ENCODE data around the gene APBA2.

APBA2 gene

DNA sequence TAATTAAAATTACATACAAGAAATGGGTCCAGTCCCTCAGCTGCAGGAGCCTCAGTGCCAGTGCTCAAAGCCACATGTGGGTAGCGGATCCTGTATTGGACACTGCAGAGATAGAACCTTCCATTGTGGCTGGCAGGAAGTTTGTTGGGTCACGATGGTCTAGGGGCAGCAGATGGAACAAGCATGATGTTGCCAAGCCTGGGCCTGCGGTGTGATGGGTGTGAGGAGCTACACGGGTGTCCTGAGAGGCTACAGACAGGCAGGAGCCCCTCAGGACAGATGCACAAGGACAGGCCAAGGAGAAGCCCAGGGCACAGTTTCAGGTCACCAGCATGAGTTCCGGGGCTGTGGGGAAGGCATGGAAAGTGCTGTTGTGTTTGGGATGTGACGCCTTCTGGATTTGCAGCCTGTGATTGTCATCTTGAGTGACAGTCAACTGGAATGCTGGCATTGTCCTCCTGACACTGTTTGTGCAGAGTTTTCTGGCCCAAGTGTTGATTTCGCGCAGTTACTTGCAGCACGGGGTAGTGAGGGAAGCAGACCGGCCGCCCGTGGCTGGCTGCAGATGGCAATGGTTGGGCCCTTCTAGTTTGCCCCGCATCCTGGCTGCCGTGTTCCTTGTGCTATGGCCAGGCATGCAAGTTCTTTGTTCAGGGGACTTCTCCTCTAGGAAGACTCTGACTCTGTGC, 206.7 kb downstream of the APBA2 start (continued):
- TF ChIP-seq GLI4 (tag by site-specific recombination; IDR thresholded peaks at IDR 0.05) (no peak), ZBTB1 (tag by site-specific recombination; IDR thresholded peaks at IDR 0.05) (no peak), BCL11A (tag by site-specific recombination; IDR thresholded peaks at IDR 0.05; ENCODE audit: low read depth) (no peak), ZNF169 (tag by site-specific recombination; IDR thresholded peaks at IDR 0.05) (no peak), PBX3 (CRISPR knock-in tag; IDR thresholded peaks at IDR 0.05) (no peak), ZNF148 (tag by site-specific recombination; IDR thresholded peaks at IDR 0.05; ENCODE audit: borderline replicate concordance) (no peak), KLF7 (tag by site-specific recombination; IDR thresholded peaks at IDR 0.05; ENCODE audit: borderline replicate concordance) (no peak), AEBP2 (tag by site-specific recombination; IDR thresholded peaks at IDR 0.05; ENCODE audit: borderline replicate concordance) (no peak), ZBTB11 (tag by site-specific recombination; conservative IDR thresholded peaks at IDR 0.05; ENCODE audit: low read depth) (no peak), ZNF701 (tag by site-specific recombination; IDR thresholded peaks at IDR 0.05) (no peak), ZNF664 (tag by site-specific recombination; IDR thresholded peaks at IDR 0.05) (no peak), ZNF404 (tag by site-specific recombination; IDR thresholded peaks at IDR 0.05) (no peak), SETDB1 (IDR thresholded peaks at IDR 0.05; ENCODE audit: insufficient read length, low read length) (no peak)
- TF ChIP-seq, protein P1, sequence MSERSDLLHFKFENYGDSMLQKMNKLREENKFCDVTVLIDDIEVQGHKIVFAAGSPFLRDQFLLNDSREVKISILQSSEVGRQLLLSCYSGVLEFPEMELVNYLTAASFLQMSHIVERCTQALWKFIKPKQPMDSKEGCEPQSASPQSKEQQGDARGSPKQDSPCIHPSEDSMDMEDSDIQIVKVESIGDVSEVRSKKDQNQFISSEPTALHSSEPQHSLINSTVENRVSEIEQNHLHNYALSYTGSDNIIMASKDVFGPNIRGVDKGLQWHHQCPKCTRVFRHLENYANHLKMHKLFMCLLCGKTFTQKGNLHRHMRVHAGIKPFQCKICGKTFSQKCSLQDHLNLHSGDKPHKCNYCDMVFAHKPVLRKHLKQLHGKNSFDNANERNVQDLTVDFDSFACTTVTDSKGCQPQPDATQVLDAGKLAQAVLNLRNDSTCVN (tag by site-specific recombination; optimal IDR thresholded peaks at IDR 0.05) = no peak
- TF ChIP-seq, protein P2, sequence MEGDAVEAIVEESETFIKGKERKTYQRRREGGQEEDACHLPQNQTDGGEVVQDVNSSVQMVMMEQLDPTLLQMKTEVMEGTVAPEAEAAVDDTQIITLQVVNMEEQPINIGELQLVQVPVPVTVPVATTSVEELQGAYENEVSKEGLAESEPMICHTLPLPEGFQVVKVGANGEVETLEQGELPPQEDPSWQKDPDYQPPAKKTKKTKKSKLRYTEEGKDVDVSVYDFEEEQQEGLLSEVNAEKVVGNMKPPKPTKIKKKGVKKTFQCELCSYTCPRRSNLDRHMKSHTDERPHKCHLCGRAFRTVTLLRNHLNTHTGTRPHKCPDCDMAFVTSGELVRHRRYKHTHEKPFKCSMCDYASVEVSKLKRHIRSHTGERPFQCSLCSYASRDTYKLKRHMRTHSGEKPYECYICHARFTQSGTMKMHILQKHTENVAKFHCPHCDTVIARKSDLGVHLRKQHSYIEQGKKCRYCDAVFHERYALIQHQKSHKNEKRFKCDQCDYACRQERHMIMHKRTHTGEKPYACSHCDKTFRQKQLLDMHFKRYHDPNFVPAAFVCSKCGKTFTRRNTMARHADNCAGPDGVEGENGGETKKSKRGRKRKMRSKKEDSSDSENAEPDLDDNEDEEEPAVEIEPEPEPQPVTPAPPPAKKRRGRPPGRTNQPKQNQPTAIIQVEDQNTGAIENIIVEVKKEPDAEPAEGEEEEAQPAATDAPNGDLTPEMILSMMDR (tag by site-specific recombination; IDR thresholded peaks at IDR 0.05) = no peak
